Measurements from ENCODE around the gene TGM1.

- no peak for TF ChIP-seq CTCF (IDR thresholded peaks at IDR 0.05; ENCODE audit: low read depth, low read length, missing input control)
- no peak for TF ChIP-seq YY1 (IDR thresholded peaks at IDR 0.05)
- TF ChIP-seq MAX (IDR thresholded peaks at IDR 0.05) = no peak
- no peak for TF ChIP-seq ZBTB33 (IDR thresholded peaks at IDR 0.05)
- no peak for TF ChIP-seq JUND (IDR thresholded peaks at IDR 0.05)
- no peak for TF ChIP-seq REST (IDR thresholded peaks at IDR 0.05)
- no peak for TF ChIP-seq ATF3 (IDR thresholded peaks at IDR 0.05)
- no peak for TF ChIP-seq RAD21 (IDR thresholded peaks at IDR 0.05)
- TF ChIP-seq SP1 (IDR thresholded peaks at IDR 0.05) = no peak
- no peak for TF ChIP-seq RXRA (IDR thresholded peaks at IDR 0.05)
- TF ChIP-seq FOXA1 (IDR thresholded peaks at IDR 0.05) = no peak
- no peak for TF ChIP-seq HNF4A (conservative IDR thresholded peaks at IDR 0.05)
- no peak for TF ChIP-seq TAF1 (conservative IDR thresholded peaks at IDR 0.05)
- TF ChIP-seq GABPA (IDR thresholded peaks at IDR 0.05 in 1 of 2, conservative IDR thresholded peaks at IDR 0.05 in 1 of 2) = no peak
Measured at GRCh38 chr14:24231263-24232120, 31.5 kb downstream of the TGM1 start.

All from liver (tissue), 3 donors.